ENCODE results near the gene DLL3.
A peak's percentile ranks its signal among the peaks of the same experiment; 100 is the strongest.

DLL3 gene

DNA sequence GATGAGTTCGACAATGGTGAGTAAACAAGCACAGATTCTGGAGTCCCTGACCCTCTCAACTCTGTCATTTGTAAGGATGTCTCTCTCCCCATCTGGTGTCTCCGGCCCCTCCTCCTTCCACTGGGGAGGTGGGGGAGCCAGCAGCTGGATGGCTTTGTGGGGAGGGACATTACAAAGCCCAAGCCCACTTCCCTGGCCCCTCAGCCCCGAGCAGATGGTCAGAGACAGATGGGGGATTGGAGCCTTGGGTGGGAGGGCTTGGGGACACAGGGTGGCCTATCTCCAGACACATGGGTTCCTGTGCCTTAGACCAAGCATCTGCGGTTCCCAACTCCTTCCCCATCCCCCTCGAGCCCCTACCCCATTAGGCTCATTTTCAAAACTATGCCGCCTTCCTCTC lies 15.6 kb upstream of the DLL3 start:
- DNase-seq = no peak

DNA sequence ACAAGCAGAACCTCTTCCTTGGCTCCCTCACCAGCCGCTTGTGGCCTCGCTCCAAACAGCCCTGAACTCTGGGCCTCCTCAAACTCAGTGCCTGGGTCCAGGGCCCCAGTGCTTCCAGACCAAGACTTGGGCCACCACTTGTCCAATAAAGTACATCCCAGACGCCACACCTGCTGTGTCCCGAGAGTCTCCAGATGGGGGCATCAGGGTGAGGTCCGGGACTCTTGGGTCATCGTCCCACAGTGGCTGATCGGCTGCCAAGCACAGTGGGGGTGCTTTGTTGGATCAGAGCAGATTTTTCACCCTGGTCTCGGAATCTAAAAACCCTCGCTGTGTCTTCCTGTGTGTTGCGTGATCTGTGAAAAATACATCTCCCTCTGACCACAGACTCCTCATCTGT lies 9.0 kb upstream of the DLL3 start:
- no peak for DNase-seq

DNA sequence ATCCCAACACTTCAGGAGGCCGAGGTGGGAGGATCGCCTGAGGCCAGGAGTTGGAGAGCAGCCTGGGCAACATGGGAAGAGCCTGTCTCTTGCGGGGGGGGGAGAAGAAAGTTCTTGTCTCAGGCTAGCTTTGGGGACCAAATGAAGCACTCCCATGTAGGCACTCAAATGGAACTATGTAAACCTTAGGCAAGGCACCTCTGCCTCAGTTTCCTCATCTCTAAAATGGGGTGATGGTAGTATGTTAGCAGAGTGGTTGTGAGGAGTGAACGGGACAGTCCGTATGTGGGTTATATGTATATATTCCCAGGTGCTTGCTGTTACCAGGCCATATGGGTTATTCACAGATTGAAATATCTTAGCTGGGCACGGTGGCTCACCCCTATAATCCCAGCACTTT lies 6.5 kb upstream of the DLL3 start:
- DNase-seq = no peak

DNA sequence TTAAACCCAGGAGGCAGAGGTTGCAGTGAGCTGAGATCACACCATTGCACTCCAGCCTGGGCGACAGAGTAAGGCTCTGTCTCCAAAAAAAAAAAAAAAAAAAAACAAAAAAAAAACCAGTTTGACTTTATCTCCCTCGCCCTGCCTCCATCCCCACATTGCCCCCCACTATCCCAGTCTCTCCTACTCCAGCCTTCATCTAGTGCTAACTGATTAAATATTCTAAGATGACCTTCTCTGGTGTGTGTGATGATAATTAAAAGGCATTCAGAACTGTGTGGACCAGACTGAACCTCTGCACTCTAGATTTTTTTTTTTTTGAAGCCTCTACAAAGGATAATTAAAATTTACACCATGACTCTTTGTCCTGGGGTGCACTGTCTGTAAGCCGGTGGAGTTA lies 6.0 kb upstream of the DLL3 start:
- no peak for DNase-seq

DNA sequence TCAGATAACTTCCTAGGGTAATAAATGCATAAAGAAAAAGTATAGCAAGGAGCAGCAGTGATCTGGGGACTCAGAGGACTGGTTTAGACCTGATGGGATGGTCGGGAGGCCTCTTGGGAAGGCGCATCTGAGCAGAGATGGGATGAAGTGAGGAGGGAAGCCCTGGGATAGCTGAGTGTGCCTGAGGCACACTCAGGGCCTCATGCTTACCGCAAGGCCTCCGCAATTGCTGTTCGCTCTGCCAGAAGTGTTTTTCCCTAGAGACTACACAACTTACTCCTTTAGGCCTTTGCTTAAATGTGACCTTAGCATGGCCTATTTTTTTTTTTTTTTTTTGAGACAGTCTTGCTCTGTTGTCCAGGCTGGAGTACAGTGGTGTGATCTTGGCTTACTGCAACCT lies 4.1 kb upstream of the DLL3 start:
- DNase-seq = no peak

DNA sequence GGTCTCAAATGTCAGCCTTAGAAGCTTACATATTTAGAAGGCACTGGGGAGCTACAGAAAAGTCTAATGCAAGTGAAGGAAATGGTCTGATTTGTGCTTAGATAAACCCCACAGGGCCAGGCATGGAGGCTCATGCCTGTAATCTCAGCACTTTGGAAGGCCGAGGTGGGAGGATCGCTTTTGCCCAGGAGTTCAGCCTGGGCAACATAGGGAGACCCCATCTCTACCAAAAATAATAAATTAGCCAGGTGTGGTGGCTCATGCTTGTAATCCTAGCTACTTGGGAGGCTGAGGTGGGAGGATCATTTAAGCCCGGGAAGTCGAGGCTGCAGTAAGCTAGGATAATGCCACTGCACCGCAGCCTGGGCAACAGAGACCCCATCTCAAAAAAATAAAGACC lies 2.7 kb upstream of the DLL3 start:
- DNase-seq = no peak

DNA sequence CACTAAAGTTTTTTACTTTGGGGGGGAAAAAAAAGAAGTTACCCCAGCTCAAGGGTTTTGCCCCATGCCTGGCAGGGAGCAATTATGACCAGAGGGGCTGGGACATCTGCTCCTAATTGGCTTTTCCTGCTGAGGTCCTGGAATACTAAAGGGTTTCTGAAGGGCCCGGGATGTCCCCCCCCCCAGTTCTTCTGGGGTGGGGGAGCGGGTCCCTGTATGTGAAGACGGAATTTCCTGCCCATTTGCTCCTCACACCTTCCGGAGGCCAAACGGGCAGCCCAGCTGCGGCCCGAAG lies 1.1 kb upstream of the DLL3 start:
- DNase-seq = no peak

DNA sequence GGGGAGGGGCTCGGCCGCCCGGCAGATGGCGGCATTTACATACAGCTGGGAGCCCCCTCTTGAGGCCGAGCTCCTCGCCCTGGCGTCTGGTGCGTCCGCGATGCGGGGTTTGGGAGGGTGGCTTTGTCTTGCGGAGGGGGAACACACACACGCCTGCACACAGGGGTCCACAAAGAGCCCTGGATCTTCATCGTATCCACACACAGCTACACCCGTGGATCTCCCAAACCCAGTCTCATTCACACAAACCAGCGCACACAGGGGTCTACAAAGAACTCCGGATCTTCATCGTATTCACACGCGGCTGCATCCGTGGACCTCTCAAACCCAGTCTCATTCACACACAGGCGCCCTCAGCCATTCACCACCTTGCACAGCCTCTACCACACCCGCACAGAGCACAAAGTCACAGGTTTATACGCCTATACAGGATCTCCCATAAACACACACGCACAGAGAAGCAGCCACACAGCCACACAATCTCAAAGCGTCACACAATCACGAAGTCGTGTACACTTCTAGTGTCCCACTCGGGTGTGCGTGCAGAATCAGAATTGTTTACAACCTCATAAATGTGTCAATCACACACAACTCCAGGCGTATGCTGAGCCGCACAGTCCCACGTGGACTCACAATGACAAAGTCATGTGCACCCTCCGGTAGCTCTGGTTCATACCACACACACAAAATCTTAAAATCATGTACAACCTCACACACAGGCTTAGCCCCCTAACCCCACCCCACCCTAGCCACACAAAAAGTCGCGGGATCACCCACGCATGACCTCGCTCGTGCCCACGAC lies 550 bp upstream of the DLL3 start:
- peak; percentile 13 for DNase-seq

DNA sequence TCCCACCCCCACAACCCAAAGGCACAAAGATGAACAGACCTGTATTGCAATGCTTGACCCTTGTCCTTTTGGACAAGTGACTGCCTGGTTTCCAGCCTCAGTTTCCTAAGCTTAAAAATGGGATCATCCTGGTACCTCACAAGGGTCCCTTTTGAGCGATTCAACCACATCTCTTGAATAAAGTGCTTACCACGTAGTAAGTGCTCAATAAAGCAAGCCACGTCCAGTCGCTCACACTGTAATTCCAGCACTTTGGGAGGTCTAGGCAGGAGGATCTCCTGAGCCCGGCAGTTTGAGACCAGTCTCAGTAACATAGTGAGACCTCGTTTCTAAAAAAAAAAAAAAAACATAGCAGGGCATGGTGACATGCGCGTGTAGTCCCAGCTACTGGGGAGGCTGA lies 1.2 kb downstream of the DLL3 start:
- DNase-seq = no peak

DNA sequence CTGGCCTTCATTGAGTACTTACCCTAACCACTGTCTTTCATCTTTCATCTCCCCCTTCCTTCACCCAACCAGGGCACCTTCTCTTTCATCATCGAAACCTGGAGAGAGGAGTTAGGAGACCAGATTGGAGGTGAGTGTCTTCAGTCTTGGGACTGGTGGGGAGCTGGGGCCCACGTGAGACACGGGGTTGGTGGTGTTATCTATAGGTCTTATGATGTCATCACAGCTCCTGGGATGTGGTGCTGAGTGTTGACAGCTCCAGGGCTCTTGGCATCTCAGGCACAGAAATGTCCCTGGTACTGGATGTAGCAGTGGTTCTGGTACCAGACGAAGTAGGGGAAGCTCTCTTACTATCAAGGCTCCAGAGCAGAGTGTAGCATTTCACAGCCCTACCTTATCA lies 1.8 kb downstream of the DLL3 start:
- DNase-seq = no peak

DNA sequence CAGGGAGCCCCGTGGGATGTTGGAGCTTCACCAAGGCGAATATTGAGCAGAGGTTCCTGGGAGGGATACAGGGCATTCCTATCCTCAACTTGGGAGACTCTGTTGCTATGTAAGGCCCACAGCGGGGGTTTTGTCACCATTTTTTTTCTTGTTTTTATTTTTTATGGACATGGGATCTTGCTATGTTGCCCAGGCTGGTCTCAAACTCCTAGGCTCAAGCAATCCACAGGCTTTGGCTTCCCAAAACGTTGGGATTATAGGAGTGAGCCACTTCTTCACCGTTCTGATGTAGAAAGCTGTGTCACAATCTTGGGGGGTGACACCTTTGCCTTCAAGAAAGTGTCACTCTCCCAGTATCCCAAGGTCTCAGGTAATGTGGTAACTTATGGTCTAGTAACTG lies 2.6 kb downstream of the DLL3 start:
- DNase-seq = no peak

DNA sequence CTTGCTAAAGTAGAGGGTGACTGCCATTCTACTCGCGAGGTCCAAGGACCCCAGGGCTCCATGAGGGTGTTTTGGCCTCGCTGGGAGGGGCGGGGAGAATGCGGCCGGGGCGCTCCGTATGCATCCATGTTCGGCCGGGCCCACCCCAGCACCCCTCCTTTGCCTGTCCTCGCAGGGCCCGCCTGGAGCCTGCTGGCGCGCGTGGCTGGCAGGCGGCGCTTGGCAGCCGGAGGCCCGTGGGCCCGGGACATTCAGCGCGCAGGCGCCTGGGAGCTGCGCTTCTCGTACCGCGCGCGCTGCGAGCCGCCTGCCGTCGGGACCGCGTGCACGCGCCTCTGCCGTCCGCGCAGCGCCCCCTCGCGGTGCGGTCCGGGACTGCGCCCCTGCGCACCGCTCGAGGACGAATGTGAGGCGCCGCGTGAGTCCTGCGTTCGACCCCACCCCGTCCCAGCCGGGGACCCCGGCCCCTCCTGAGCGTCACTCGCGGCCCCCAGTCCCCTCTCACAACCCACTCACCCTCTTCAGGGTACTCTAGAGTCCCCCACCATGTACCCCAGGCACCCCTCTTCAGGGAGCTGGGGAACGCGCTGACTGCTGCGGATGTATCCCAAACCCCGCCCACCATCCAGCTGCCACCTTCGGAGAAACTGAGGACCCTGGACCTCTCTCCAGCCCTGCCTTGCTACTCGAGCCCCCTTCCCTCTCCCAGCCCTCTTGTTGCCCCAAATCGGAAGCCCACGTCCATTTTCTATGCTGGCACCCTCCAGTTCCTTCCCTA lies 4.1 kb downstream of the DLL3 start:
- DNase-seq = no peak

DNA sequence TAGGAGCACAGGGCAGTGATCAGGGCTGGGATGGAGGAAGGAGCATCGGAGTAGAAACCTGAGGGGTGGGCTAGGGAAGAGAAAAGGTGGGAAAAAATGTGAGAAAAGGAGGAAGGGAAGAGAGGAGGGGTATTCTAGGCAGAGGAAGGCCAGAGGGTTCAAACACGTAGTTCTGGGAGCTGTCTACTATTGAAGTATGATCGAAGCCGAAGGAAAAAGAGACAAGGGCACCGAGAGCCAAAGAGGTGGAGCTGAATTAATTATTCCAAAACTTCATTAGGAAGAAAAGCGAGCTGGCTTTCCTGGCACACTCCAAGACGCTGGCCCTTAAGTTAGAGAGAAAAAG lies 7.8 kb downstream of the DLL3 start:
- no peak for DNase-seq

DNA sequence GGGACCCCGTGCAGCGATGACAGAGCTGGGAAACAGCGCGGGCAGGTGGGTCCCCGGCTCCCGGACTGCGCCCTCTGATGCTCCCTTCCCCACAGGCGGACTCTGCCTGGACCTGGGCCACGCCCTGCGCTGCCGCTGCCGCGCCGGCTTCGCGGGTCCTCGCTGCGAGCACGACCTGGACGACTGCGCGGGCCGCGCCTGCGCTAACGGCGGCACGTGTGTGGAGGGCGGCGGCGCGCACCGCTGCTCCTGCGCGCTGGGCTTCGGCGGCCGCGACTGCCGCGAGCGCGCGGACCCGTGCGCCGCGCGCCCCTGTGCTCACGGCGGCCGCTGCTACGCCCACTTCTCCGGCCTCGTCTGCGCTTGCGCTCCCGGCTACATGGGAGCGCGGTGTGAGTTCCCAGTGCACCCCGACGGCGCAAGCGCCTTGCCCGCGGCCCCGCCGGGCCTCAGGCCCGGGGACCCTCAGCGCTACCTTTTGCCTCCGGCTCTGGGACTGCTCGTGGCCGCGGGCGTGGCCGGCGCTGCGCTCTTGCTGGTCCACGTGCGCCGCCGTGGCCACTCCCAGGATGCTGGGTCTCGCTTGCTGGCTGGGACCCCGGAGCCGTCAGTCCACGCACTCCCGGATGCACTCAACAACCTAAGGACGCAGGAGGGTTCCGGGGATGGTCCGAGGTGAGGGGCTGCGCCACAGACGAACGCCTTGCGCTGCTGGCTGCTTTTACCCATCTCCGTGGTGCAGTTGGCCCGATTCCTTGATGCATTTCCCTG lies 8.4 kb downstream of the DLL3 start:
- DNase-seq = no peak

DNA sequence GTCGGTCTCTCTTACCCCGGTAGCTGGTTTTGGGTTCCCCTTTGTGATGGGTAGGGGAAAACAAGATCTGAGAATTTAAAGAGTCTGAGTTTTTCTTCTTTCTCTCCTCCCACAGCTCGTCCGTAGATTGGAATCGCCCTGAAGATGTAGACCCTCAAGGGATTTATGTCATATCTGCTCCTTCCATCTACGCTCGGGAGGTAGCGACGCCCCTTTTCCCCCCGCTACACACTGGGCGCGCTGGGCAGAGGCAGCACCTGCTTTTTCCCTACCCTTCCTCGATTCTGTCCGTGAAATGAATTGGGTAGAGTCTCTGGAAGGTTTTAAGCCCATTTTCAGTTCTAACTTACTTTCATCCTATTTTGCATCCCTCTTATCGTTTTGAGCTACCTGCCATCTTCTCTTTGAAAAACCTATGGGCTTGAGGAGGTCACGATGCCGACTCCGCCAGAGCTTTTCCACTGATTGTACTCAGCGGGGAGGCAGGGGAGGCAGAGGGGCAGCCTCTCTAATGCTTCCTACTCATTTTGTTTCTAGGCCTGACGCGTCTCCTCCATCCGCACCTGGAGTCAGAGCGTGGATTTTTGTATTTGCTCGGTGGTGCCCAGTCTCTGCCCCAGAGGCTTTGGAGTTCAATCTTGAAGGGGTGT lies 9.1 kb downstream of the DLL3 start:
- no peak for DNase-seq

DNA sequence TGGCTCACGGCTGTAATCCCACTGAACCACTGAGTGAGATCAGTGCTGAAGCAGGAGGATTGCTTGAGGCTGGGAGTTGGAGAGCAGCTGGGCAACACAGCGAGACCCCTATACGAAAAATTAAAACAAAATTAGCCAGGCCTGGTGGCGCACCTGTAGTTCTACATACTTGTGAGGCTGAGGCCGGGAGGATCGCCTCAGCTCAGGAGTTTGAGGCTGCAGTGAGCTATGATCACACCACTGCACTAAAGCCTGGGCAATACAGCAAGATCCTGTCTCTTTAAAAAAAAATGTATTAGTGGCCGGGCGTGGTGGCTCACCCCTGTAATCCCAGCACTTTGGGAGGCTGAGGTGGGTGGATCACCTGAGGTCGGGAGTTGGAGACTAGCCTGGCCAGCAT lies 9.9 kb downstream of the DLL3 start:
- no peak for DNase-seq

DNA sequence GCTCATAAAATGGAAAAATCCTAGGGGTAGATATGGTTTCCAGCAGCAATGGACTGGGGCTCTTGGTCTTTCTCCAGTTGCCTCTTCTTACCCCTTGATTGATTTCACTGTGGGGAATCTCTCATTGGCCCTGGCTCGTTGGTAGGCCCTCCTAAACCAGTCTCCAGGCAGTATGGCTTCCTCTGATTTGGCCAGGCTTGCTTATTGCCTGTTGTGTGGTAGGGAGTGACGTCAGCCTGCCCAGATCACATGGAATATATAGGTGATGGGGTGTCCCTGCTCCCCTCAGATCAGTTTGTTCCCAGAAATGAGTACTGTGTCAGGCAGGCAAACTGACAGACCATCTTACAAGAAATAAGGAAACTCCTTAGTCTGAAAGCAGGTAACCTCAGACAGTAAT lies 10.5 kb downstream of the DLL3 start:
- no peak for DNase-seq

DNA sequence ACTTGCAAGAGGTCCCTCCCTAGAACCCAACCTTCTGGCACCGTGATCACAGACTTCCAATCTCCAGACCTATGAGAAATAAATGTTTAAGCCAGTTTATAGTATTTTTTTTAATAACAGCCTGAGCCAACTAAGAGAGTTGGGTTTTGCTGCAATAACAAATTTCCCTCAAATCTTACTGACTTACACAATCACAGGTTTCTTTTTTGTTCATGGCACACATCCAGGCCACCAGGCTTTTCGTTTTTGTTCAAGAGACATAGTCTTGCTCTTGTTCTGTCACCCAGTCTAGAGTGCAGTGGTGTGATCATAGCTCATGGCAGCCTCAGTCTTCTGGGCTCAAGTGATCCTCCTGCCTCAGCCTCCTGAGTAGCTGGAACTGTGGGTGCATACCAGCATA lies 14.2 kb downstream of the DLL3 start:
- no peak for DNase-seq

DNA sequence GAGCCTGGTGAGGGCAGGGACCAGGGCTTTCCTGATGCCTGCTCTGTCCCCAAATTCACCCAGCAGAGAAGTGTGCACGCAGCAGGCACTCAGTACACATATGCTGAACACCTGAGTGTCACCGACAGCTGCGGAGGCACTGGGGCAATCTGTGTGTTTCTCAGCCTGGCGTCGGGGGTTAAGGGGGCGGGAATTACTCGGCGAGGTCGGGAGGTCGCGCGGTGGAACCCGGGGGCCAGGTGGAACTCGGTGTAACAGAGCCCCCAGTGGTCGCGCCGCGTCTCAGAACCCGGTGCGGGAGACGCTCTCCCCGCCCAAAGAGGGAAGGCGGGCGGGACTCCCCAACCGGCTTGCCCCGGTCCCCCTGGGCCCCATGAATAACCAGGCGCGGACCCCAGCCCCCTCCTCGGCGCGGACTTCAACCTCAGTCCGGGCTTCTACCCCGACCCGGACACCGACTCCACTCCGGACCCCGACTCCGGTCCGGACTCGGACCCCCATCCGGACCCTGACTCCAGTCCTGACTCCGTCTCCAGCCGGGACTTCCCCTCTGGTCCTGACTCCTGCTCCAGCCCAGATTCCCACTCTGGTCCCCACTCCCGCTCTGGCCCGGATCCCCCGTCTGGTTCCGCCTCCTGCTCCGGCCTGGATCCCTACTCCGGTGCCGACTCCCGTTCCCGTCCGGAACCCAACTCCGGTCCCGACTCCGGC lies 16.2 kb downstream of the DLL3 start, which contains the start of gene SELENOV:
Gene SELENOV (plus strand): TSS at position 300 of the 711 bp plus-strand sequence. CDS start 74 bp downstream, at position 374.
- no peak for DNase-seq

DNA sequence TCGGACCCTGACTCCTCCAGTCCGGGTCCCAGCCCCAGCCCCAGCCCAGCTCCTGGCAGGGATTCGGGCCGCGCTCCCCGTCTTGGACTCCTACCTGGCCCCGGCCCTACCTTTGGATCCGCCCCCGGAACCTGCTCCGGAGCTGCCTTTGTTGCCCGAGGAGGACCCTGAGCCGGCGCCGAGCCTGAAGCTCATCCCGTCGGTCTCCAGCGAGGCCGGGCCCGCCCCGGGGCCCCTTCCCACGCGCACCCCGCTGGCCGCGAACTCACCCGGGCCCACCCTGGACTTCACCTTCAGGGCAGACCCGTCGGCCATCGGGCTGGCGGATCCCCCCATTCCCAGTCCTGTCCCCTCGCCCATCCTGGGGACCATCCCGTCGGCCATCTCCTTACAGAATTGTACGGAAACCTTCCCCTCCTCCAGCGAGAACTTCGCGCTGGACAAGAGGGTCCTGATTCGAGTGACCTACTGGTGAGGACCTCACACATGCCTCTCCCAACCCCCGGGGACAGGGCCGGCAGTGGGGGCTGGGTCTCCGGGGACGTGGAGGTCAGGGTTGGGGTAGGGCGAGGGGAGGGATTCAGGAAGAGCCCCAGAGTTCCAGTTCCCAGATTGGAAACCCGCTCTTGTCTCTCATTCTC lies 16.9 kb downstream of the DLL3 start:
- DNase-seq = no peak

DNA sequence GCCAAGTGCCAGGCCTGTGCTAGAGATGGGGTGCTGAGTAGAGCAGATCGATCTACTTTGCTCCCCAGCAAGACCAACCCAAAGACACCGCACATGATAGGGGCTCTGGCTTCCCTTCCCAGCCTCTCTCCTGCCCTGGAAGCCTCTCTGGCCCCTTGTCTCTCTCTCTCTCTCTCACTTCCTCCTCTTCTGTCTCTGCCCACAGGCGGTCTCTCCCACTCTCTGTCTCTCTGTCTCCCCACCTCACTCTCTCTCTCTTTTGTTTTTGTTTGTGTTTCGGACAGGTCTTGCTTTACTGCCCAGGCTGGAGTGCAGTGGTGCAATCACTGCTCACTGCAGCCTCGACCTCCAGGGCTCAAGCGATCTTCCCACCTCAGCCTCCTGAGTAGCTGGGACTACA lies 17.5 kb downstream of the DLL3 start:
- DNase-seq = no peak

DNA sequence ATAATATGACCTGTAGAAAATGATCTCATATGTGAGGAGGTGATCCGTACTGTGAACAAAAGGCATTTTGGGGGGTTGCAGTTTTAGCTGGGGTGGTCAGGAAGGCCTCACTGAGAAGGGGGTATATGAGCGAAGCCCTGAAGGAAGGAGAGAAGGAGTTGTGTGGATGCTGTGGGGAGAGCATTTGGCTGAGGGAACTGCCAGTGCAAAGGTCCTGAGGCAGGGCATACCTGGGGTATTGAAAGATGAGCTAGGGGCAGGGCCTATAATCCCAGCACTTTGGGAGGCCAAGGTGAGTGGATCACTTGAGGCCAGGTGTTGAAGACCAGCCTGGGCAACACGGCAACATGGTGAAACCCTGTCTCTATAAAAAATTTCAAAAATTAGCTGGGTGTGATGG lies 18.7 kb downstream of the DLL3 start:
- DNase-seq = no peak
